CD4-positive, alpha-beta T cell (primary cell): ENCODE results near the gene METTL25. TPM values are rescaled to one million over a fixed set of nuclear protein-coding genes. Genes with fewer than 3 reads are reported as not detected.

Source experiments
- ATAC-seq: fragments of 200-7000 bp; cut with Tn5 transposase; one replicate; pipeline ENCODE4 v1.10.0; 2022; ENCODE audit warnings: mild to moderate bottlenecking; ENCODE audit not compliant: poor library complexity
- CTCF ChIA-PET: fragments of 350-600 bp; sonication (Branson Sonifier 250); formaldehyde crosslinking; loops from one replicate; lab custom pipeline; 2021; ENCODE audit warnings: antibody characterized with exemption, inconsistent platforms; lab: Charles Lee
- POLR2A ChIA-PET: fragments of 350-600 bp; sonication (Branson Sonifier 250); formaldehyde crosslinking; loops from one replicate; lab custom pipeline; 2021; ENCODE audit warnings: antibody characterized with exemption, inconsistent platforms; lab: Charles Lee
- DNase-seq, 14 experiments: peaks; one replicate each; pipeline ENCODE4 v3.0.0-alpha.2; 2013 to 2020; ENCODE audit warnings: mixed read lengths in 2 of 14
- H3K27ac ChIP-seq, 2 donors: one replicate each; pipeline versions ENCODE4 v1.5.1 to v1.7.0; 2013; ENCODE audit warnings: low read length in 2 of 2, low read depth in 1 of 2, mild to moderate bottlenecking in 1 of 2
- H3K27me3 ChIP-seq, 2 experiments: 1 replicate in 1 of 2; 2 replicates in 1 of 2; pipeline versions ENCODE4 v1.6.1 to v1.7.0; 2013; ENCODE audit warnings: low read length in 2 of 2, control low read depth in 1 of 2, mild to moderate bottlenecking in 1 of 2, moderate library complexity in 1 of 2; ENCODE audit not compliant: insufficient read depth in 2 of 2, control insufficient read depth in 1 of 2
- H3K36me3 ChIP-seq: one replicate; pipeline ENCODE4 v1.6.1; 2013; ENCODE audit warnings: low read length, control low read depth; ENCODE audit not compliant: insufficient read depth
- H3K4me1 ChIP-seq: one replicate; pipeline ENCODE4 v1.6.1; 2013; ENCODE audit warnings: low read length, control low read depth; ENCODE audit not compliant: insufficient read depth
- H3K4me3 ChIP-seq: one replicate; pipeline ENCODE4 v1.5.1; 2013; ENCODE audit warnings: mild to moderate bottlenecking, low read length, moderate library complexity
- H3K9me3 ChIP-seq, 2 experiments: 1 replicate in 1 of 2; 2 replicates in 1 of 2; pipeline versions ENCODE4 v1.6.1 to v1.7.0; 2013; ENCODE audit warnings: low read length in 2 of 2, mild to moderate bottlenecking in 2 of 2, control low read depth in 1 of 2, moderate library complexity in 1 of 2; ENCODE audit not compliant: control insufficient read depth in 1 of 2, insufficient read depth in 1 of 2
- H3K27ac Mint-ChIP-seq: one replicate; pipeline ENCODE4 v1.8.0; 2020; ENCODE audit warnings: mixed read lengths
- H3K27me3 Mint-ChIP-seq: one replicate; pipeline ENCODE4 v1.8.0; 2021; ENCODE audit warnings: mixed read lengths
- H3K36me3 Mint-ChIP-seq: one replicate; pipeline ENCODE4 v1.8.0; 2021; ENCODE audit warnings: low read depth, mixed read lengths
- H3K4me1 Mint-ChIP-seq: one replicate; pipeline ENCODE4 v1.8.0; 2021; ENCODE audit warnings: low read depth, mixed read lengths
- H3K4me3 Mint-ChIP-seq: one replicate; pipeline ENCODE4 v1.8.0; 2020; ENCODE audit warnings: mild to moderate bottlenecking, mixed read lengths
- H3K9me3 Mint-ChIP-seq: one replicate; pipeline ENCODE4 v1.8.0; 2020; ENCODE audit warnings: mixed read lengths
- intact Hi-C, 2 experiments: fragments of 100-400 bp; cut with DNase I in 1 of 2; cut with micrococcal nuclease in 1 of 2; formaldehyde crosslinking; loops; one replicate each; pipeline versions ENCODE4 v1.15.1 to v1.9.0; 2023 to 2025; cut with DNase I, micrococcal nuclease
- total RNA-seq, 174 experiments: library from RNA in 2 of 174; stranded (reverse) in 2 of 174; gene quantifications; one replicate each; pipeline ENCODE4 v1.2.3 and lab custom pipeline; 2021 to 2026
- TF ChIP-seq, protein P1 (sequence below): fragments of 200-600 bp; IDR thresholded peaks from one replicate; pipeline ENCODE4 v1.8.0; 2022; ENCODE audit warnings: antibody characterized with exemption, mild to moderate bottlenecking

METTL25 gene
- total RNA-seq, 2 experiments from 2014 or later: 12.4 to 12.6 TPM

DNA sequence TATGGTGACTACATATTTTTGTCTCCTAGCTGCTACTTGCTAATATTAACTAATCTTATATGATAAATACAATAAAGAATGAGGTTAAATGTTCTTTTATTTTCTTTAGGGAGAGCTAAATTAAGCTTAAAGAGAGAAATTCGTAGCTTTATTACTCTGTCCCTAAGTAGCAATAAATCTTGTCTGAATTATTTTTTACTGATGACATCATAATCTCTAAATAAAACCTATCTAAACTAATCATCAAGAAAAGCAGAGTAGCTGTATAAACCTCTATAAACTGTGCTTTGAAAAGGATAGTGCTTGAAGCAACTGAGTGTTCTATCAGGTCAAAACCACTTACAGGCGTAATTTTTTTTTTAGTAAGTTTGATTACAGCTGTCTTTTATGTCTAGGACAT, 42.5 kb downstream of the METTL25 start:
- Histone ChIP-seq H3K36me3 (peaks cover 4% of the 10 kb centered on the region), H3K27me3 (no peaks in the 10 kb centered on the region), H3K4me3 (no peak overlapping the region), H3K9me3 (no peaks in the 10 kb centered on the region), H3K27ac (no peak overlapping the region), H3K4me1 (no peaks in the 10 kb centered on the region)
- peaks cover 34% of the 10 kb centered on the region for H3K36me3 Mint-ChIP-seq
- ChIA-PET POLR2A (no interaction called here), CTCF (no interaction called here)
- intact Hi-C loops: no loop called here
- no peak overlapping the region for H3K27ac Mint-ChIP-seq
- DNase-seq (no peak), ATAC-seq (no peak)
- H3K4me3 Mint-ChIP-seq: no peak overlapping the region
- no peaks in the 10 kb centered on the region for H3K4me1 Mint-ChIP-seq
- TF ChIP-seq, protein P1, sequence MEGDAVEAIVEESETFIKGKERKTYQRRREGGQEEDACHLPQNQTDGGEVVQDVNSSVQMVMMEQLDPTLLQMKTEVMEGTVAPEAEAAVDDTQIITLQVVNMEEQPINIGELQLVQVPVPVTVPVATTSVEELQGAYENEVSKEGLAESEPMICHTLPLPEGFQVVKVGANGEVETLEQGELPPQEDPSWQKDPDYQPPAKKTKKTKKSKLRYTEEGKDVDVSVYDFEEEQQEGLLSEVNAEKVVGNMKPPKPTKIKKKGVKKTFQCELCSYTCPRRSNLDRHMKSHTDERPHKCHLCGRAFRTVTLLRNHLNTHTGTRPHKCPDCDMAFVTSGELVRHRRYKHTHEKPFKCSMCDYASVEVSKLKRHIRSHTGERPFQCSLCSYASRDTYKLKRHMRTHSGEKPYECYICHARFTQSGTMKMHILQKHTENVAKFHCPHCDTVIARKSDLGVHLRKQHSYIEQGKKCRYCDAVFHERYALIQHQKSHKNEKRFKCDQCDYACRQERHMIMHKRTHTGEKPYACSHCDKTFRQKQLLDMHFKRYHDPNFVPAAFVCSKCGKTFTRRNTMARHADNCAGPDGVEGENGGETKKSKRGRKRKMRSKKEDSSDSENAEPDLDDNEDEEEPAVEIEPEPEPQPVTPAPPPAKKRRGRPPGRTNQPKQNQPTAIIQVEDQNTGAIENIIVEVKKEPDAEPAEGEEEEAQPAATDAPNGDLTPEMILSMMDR: no peak
- no peaks in the 10 kb centered on the region for H3K27me3 Mint-ChIP-seq
- no peaks in the 10 kb centered on the region for H3K9me3 Mint-ChIP-seq

DNA sequence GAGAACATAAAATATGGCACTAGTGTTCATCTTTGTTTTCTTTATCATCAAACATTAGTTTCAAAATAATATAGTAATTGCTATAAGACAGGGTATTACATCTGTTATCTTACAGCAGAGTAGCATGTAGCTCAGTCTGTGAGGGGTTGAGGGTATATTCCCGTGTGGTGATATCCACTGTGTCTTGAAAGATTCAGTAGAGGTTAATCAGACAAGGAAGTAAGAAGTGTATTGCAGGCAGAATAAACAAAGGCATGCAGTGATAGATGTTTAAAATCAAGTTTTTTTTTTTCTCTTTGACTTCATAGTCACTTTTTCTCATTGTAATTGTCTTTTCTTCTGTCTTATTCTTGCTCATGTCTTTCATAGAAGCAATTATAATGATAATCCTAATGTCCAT, 48.3 kb downstream of the METTL25 start:
- peaks cover 9% of the 10 kb centered on the region for H3K36me3 ChIP-seq
- TF ChIP-seq, protein P1: no peak
- Mint-ChIP-seq H3K4me1 (no peaks in the 10 kb centered on the region), H3K4me3 (no peak overlapping the region), H3K9me3 (no peaks in the 10 kb centered on the region), H3K36me3 (peaks cover 38% of the 10 kb centered on the region), H3K27me3 (no peaks in the 10 kb centered on the region), H3K27ac (no peak overlapping the region)
- no peak overlapping the region for H3K27ac ChIP-seq
- no peaks in the 10 kb centered on the region for H3K9me3 ChIP-seq
- ATAC-seq (no peak), DNase-seq (no peak)
- no peaks in the 10 kb centered on the region for H3K4me1 ChIP-seq
- no peaks in the 10 kb centered on the region for H3K27me3 ChIP-seq
- CTCF ChIA-PET: interaction anchor here (0.7 kb wide), 1 partner anchor 589 kb away, joined by 3 read pairs; no protein-coding TSS in a partner anchor
- H3K4me3 ChIP-seq: no peak overlapping the region
- POLR2A ChIA-PET: no interaction called here
- intact Hi-C loops: no loop called here

DNA sequence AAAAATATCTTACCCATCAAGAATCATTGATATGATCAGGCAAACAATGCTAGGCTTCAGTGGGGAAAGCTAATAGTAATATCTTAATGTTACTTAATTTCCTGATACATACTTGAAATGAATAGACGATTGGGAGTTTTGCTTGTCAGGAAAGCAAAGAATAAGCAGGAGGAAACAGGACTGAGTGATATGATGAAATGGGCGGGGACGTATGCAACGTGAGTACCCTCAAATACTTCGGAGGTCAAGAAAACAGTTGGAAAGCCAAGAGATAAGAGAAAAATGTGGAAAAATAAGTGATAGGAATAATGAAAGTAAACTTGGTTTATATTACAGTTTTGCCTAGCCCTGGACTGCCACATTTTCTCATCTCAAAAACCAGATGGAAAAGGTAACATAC, 49.2 kb downstream of the METTL25 start:
- Histone ChIP-seq H3K27me3 (no peaks in the 10 kb centered on the region), H3K36me3 (peaks cover 9% of the 10 kb centered on the region), H3K27ac (no peak overlapping the region), H3K9me3 (no peaks in the 10 kb centered on the region), H3K4me1 (no peaks in the 10 kb centered on the region), H3K4me3 (no peak overlapping the region)
- Mint-ChIP-seq H3K27me3 (no peaks in the 10 kb centered on the region), H3K9me3 (no peaks in the 10 kb centered on the region), H3K27ac (no peak overlapping the region), H3K4me3 (no peak overlapping the region), H3K36me3 (peaks cover 38% of the 10 kb centered on the region), H3K4me1 (no peaks in the 10 kb centered on the region)
- intact Hi-C loops: no loop called here
- no peak for ATAC-seq
- ChIA-PET POLR2A (no interaction called here), CTCF (interaction anchor here (0.7 kb wide), 1 partner anchor 588 kb away, joined by 3 read pairs; no protein-coding TSS in a partner anchor)
- TF ChIP-seq, protein P1: no peak
- no peak for DNase-seq
